NCI-H2107 treated with DMSO at 0.1 percent for 48 hours (cell line): ENCODE measurements around the gene OR6N1.

Source experiments
- DNase-seq: peaks from one replicate; lab custom pipeline; 2025; ENCODE audit not compliant: unreplicated experiment; lab: John Stamatoyannopoulos, UW

The OR6N1 gene

GRCh38 chr1:158752155-158752712, 19.8 kb downstream of the OR6N1 start:
- DNase-seq = no peak

- no peak for DNase-seq
These were observed 36.1 kb downstream of the OR6N1 start for GRCh38 chr1:158735848-158736247.

- DNase-seq = no peak
These were observed 39.5 kb downstream of the OR6N1 start for GRCh38 chr1:158732524-158732923.

- no peak for DNase-seq
These were observed 40.3 kb downstream of the OR6N1 start for GRCh38 chr1:158731707-158732106.

- DNase-seq = no peak
These were observed 41.5 kb downstream of the OR6N1 start for GRCh38 chr1:158730453-158730852.

- no peak for DNase-seq
These were observed 43.3 kb downstream of the OR6N1 start for GRCh38 chr1:158728510-158729225.

GRCh38 chr1:158724442-158724841, 47.6 kb downstream of the OR6N1 start:
- DNase-seq = no peak

- DNase-seq = no peak
These were observed 51.4 kb downstream of the OR6N1 start, which contains the start of gene OR6K3 for GRCh38 chr1:158720620-158721019. Gene OR6K3 (minus strand): TSS chr1:158720720. CDS start chr1:158718115, 2,605 bp downstream.

GRCh38 chr1:158719664-158720063, 52.3 kb downstream of the OR6N1 start:
- DNase-seq = no peak

GRCh38 chr1:158717344-158717743, 54.7 kb downstream of the OR6N1 start:
- DNase-seq = no peak

- no peak for DNase-seq
These were observed 55.7 kb downstream of the OR6N1 start for GRCh38 chr1:158716335-158716734.

GRCh38 chr1:158714754-158715153, 57.2 kb downstream of the OR6N1 start:
- DNase-seq = no peak
